ENCODE data around the gene SHTN1. TPM values are rescaled to one million over a fixed set of nuclear protein-coding genes. Genes with fewer than 3 reads are reported as not detected.

SHTN1 gene
- total RNA-seq, 4 donors from 2014 or later, result 8.1 to 36.7 (median 20.0) TPM

- TF ChIP-seq, protein P1, sequence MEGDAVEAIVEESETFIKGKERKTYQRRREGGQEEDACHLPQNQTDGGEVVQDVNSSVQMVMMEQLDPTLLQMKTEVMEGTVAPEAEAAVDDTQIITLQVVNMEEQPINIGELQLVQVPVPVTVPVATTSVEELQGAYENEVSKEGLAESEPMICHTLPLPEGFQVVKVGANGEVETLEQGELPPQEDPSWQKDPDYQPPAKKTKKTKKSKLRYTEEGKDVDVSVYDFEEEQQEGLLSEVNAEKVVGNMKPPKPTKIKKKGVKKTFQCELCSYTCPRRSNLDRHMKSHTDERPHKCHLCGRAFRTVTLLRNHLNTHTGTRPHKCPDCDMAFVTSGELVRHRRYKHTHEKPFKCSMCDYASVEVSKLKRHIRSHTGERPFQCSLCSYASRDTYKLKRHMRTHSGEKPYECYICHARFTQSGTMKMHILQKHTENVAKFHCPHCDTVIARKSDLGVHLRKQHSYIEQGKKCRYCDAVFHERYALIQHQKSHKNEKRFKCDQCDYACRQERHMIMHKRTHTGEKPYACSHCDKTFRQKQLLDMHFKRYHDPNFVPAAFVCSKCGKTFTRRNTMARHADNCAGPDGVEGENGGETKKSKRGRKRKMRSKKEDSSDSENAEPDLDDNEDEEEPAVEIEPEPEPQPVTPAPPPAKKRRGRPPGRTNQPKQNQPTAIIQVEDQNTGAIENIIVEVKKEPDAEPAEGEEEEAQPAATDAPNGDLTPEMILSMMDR (IDR thresholded peaks at IDR 0.05; ENCODE audit: low read depth), result no peak
These were observed 129.1 kb downstream of the SHTN1 start for GRCh38 chr10:116875897-116876296.

- TF ChIP-seq, protein P1 (IDR thresholded peaks at IDR 0.05; ENCODE audit: low read depth), result no peak
These were observed 131.9 kb downstream of the SHTN1 start for GRCh38 chr10:116873134-116873533.

- TF ChIP-seq, protein P1 (IDR thresholded peaks at IDR 0.05; ENCODE audit: low read depth), result no peak
These were observed 134.0 kb downstream of the SHTN1 start for GRCh38 chr10:116870949-116871348.

DNA sequence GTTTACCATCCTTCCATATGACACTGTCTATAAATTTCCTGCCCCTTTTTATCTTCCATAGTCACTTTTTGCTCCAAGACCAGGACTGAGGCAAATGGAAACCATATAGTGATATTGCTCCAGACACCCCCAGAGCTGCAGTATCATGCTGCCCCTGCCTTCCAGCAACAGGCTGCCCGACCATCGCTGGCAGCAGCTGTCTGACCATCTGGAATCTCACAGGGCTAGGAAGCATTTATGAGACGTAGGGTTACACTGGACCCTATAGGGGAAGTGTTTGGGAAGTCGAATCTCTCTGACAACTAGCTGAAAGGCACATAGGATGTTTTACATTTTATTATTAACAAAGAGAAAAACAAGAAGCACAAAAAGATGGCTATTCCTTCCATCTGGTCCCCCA lies 136.3 kb downstream of the SHTN1 start:
- TF ChIP-seq, protein P1 (IDR thresholded peaks at IDR 0.05; ENCODE audit: low read depth), result no peak

DNA sequence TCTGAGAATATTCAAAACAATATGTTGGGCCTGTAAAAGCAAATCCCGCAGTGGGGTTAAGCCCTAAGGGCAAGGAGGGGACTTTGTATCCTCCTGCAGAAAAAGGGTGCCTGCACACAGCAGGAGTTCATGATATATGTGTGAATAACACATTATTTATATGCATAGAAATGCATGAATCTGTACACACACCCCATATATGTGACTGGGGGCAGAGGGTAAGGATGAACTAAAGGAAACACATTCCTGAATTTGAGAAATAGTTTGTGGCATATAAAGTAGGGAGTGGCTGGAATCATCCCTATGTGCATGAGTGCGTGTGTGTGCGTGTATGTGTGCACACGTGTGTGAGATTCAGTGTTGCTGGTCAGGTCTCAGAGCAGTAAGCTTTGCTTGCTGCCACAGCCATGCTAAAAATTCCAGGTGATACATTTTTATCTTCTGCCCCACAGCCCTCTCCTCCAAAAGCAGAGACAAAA lies 136.8 kb downstream of the SHTN1 start:
- TF ChIP-seq, protein P1 (IDR thresholded peaks at IDR 0.05; ENCODE audit: low read depth), result no peak

- TF ChIP-seq, protein P1 (IDR thresholded peaks at IDR 0.05; ENCODE audit: low read depth), result no peak
These were observed 137.9 kb downstream of the SHTN1 start for GRCh38 chr10:116866987-116867595.

GRCh38 chr10:116866066-116866465 lies 138.9 kb downstream of the SHTN1 start:
- TF ChIP-seq, protein P1 (IDR thresholded peaks at IDR 0.05; ENCODE audit: low read depth), result no peak

Measured in subcutaneous adipose tissue (tissue), 4 donors.